ENCODE results near the gene USP49.

USP49 gene

DNA sequence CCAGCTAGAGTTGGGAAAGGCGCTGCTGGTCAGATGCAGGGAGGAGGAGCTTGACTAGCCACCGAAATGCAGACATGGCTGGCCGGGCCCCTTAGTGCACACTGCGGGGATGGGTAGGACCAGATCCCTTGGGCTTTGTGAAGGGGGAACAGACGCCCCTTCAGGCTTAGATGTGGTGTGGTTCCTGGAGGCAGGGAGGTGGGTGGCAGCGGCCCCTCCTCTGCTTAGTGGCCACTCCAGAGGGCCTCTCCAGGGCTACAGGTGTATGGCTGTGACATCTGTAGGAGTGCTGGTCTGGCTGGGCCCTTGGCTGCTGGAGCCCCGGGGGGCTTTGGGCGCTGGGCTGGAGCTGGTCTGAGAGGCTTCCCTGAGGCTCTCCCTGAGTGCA, 40.5 kb upstream of the USP49 start:
- Histone ChIP-seq H3K27ac (ENCODE audit: low read depth, low read length) (peak overlapping the region; percentile 83), H3K9me2 (replicated peaks; ENCODE audit: insufficient read depth, low read length) (no peaks in the 10 kb centered on the region), H3K9ac (ENCODE audit: low read length) (no peak overlapping the region; the same call in 1 of the 2 replicates), H3F3A (ENCODE audit: insufficient read depth) (peaks cover 77% of the 10 kb centered on the region), H3K36me3 (ENCODE audit: low read length) (peaks cover 28% of the 10 kb centered on the region), H3K9me3 (ENCODE audit: insufficient read depth, low read length) (no peaks in the 10 kb centered on the region), H2AFZ (ENCODE audit: low read depth, low read length, severe bottlenecking) (no peak overlapping the region), H4K20me1 (ENCODE audit: low read depth, low read length) (no peaks in the 10 kb centered on the region; the same call in 1 of the 2 replicates), H3K4me2 (ENCODE audit: low read depth, low read length, poor library complexity, severe bottlenecking) (no peak overlapping the region), H3K4me3 (ENCODE audit: insufficient read depth, low read length, poor library complexity, severe bottlenecking) (no peak overlapping the region), H3K27me3 (ENCODE audit: low read length) (no peaks in the 10 kb centered on the region), H3K79me2 (ENCODE audit: insufficient read depth, low read length) (peaks cover 41% of the 10 kb centered on the region)
- TF ChIP-seq CTCF (IDR thresholded peaks at IDR 0.05; ENCODE audit: insufficient read depth, low read length, poor library complexity, severe bottlenecking) (no peak), EZH2phosphoT487 (conservative IDR thresholded peaks at IDR 0.05; ENCODE audit: low read length) (no peak)

GRCh38 chr6:41935193-41935574, 40.0 kb upstream of the USP49 start:
- peaks cover 76% of the 10 kb centered on the region for H3F3A ChIP-seq (ENCODE audit: insufficient read depth)
- peaks cover 28% of the 10 kb centered on the region for H3K36me3 ChIP-seq (ENCODE audit: low read length)

GRCh38 chr6:41934278-41935192, 39.4 kb upstream of the USP49 start:
- H4K20me1 ChIP-seq (ENCODE audit: low read depth, low read length), result no peaks in the 10 kb centered on the region
- peaks cover 71% of the 10 kb centered on the region for H3F3A ChIP-seq (ENCODE audit: insufficient read depth)
- peak overlapping the region; percentile 83 for H3K27ac ChIP-seq (ENCODE audit: low read depth, low read length)
- no peaks in the 10 kb centered on the region for H3K9me2 ChIP-seq (replicated peaks; ENCODE audit: insufficient read depth, low read length)
- H3K9ac ChIP-seq (ENCODE audit: low read length), result no peak overlapping the region; the same call in 1 of the 2 replicates
- peaks cover 28% of the 10 kb centered on the region for H3K36me3 ChIP-seq (ENCODE audit: low read length)
- no peaks in the 10 kb centered on the region for H3K9me3 ChIP-seq (ENCODE audit: insufficient read depth, low read length)
- H2AFZ ChIP-seq (ENCODE audit: low read depth, low read length, severe bottlenecking), result no peak overlapping the region
- H3K79me2 ChIP-seq (ENCODE audit: insufficient read depth, low read length), result peaks cover 32% of the 10 kb centered on the region
- H3K4me3 ChIP-seq (ENCODE audit: insufficient read depth, low read length, poor library complexity, severe bottlenecking), result no peak overlapping the region
- no peak for TF ChIP-seq EZH2phosphoT487 (conservative IDR thresholded peaks at IDR 0.05; ENCODE audit: low read length)
- no peak for TF ChIP-seq CTCF (IDR thresholded peaks at IDR 0.05; ENCODE audit: insufficient read depth, low read length, poor library complexity, severe bottlenecking)
- H3K4me2 ChIP-seq (ENCODE audit: low read depth, low read length, poor library complexity, severe bottlenecking), result peak overlapping the region; percentile 9
- no peaks in the 10 kb centered on the region for H3K27me3 ChIP-seq (ENCODE audit: low read length)

More at GRCh38 chr6:41935193-41935574, 40.0 kb upstream of the USP49 start:
- Histone ChIP-seq H3K4me3 (ENCODE audit: insufficient read depth, low read length, poor library complexity, severe bottlenecking) (no peak overlapping the region), H3K9ac (ENCODE audit: low read length) (no peak overlapping the region; the same call in 1 of the 2 replicates), H2AFZ (ENCODE audit: low read depth, low read length, severe bottlenecking) (no peak overlapping the region), H3K27me3 (ENCODE audit: low read length) (no peaks in the 10 kb centered on the region), H3K9me2 (replicated peaks; ENCODE audit: insufficient read depth, low read length) (no peaks in the 10 kb centered on the region), H3K27ac (ENCODE audit: low read depth, low read length) (peak overlapping the region; percentile 83), H4K20me1 (ENCODE audit: low read depth, low read length) (no peaks in the 10 kb centered on the region; the same call in 1 of the 2 replicates), H3K9me3 (ENCODE audit: insufficient read depth, low read length) (no peaks in the 10 kb centered on the region), H3K4me2 (ENCODE audit: low read depth, low read length, poor library complexity, severe bottlenecking) (no peak overlapping the region), H3K79me2 (ENCODE audit: insufficient read depth, low read length) (peaks cover 39% of the 10 kb centered on the region)
- no peak for TF ChIP-seq CTCF (IDR thresholded peaks at IDR 0.05; ENCODE audit: insufficient read depth, low read length, poor library complexity, severe bottlenecking)
- no peak for TF ChIP-seq EZH2phosphoT487 (conservative IDR thresholded peaks at IDR 0.05; ENCODE audit: low read length)

Data from SU-DHL-6 (cell line).